HepG2 (cell line): ENCODE data around the gene CALU. TPM values are rescaled to one million over a fixed set of nuclear protein-coding genes. Genes with fewer than 3 reads are reported as not detected.

Experiments used
- ATM ChIP-seq: fragments of 450-650 bp; IDR thresholded peaks from 2 replicates; pipeline ENCODE4 v1.7.1; 2017; ENCODE audit warnings: mild to moderate bottlenecking, borderline replicate concordance
- CENPBD1 ChIP-seq: sonication (generic); formaldehyde crosslinking; IDR thresholded peaks from 2 replicates; pipeline ENCODE4 v1.8.0; 2022; ENCODE audit warnings: missing genetic modification reagents, low read depth, mild to moderate bottlenecking, borderline replicate concordance
- FOXK1 ChIP-seq: sonication (generic); formaldehyde crosslinking; IDR thresholded peaks from 2 replicates; pipeline ENCODE4 v1.4.0; 2020; ENCODE audit warnings: low read depth, missing genetic modification reagents, borderline replicate concordance
- GTF2F1 ChIP-seq: fragments of 150-350 bp; IDR thresholded peaks from 2 replicates; pipeline ENCODE4 v1.6.1; 2014; ENCODE audit warnings: low read length
- MLLT10 ChIP-seq: sonication (generic); formaldehyde crosslinking; IDR thresholded peaks from 2 replicates; pipeline ENCODE4 v1.4.0; 2020; ENCODE audit warnings: missing genetic modification reagents
- MXD3 ChIP-seq: IDR thresholded peaks from 2 replicates; pipeline ENCODE4 v1.6.1; 2016; ENCODE audit warnings: mild to moderate bottlenecking, missing biosample characterization, missing genetic modification reagents
- PAX8 ChIP-seq: sonication (generic); formaldehyde crosslinking; IDR thresholded peaks from 2 replicates; pipeline ENCODE4 v1.8.0; 2022; ENCODE audit warnings: mild to moderate bottlenecking, missing genetic modification reagents, borderline replicate concordance
- PRDM10 ChIP-seq: sonication (generic); formaldehyde crosslinking; IDR thresholded peaks from 2 replicates; pipeline ENCODE4 v1.4.0; 2020; ENCODE audit warnings: low read depth, missing genetic modification reagents
- RAD21 ChIP-seq: fragments of 450-650 bp; formaldehyde crosslinking; IDR thresholded peaks from 2 replicates; pipeline ENCODE4 v1.5.0; 2020; ENCODE audit warnings: mild to moderate bottlenecking
- SMARCC2 ChIP-seq: fragments of 450-650 bp; IDR thresholded peaks from 2 replicates; pipeline ENCODE4 v1.6.1; 2017; ENCODE audit warnings: antibody characterized with exemption, mild to moderate bottlenecking
- SNAPC2 ChIP-seq: sonication (generic); formaldehyde crosslinking; IDR thresholded peaks from 2 replicates; pipeline ENCODE4 v1.8.1; 2022; ENCODE audit warnings: mild to moderate bottlenecking, missing genetic modification reagents
- SYNCRIP ChIP-seq: fragments of 200-400 bp; formaldehyde crosslinking; IDR thresholded peaks from 2 replicates; pipeline ENCODE4 v1.6.1; 2018; ENCODE audit warnings: mild to moderate bottlenecking, low read depth, low read length; ENCODE audit not compliant: insufficient read depth
- ZMAT3 ChIP-seq: sonication (generic); formaldehyde crosslinking; conservative IDR thresholded peaks from 2 replicates; pipeline ENCODE4 v1.7.0; 2021; ENCODE audit warnings: missing genetic modification reagents
- ZNF225 ChIP-seq: sonication (generic); formaldehyde crosslinking; IDR thresholded peaks from 2 replicates; pipeline ENCODE4 v1.4.0; 2020; ENCODE audit warnings: mild to moderate bottlenecking, missing genetic modification reagents
- ZNF292 ChIP-seq: sonication (generic); formaldehyde crosslinking; IDR thresholded peaks from 2 replicates; pipeline ENCODE4 v1.8.1; 2022; ENCODE audit warnings: mild to moderate bottlenecking, low read depth, missing genetic modification reagents, borderline replicate concordance
- ZNF468 ChIP-seq: sonication (generic); formaldehyde crosslinking; IDR thresholded peaks from 2 replicates; pipeline ENCODE4 v1.8.0; 2022; ENCODE audit warnings: mild to moderate bottlenecking, moderate library complexity, missing genetic modification reagents
- ZNF781 ChIP-seq: sonication (generic); formaldehyde crosslinking; IDR thresholded peaks from 2 replicates; pipeline ENCODE4 v1.5.1; 2020; ENCODE audit warnings: borderline replicate concordance, mild to moderate bottlenecking, missing genetic modification reagents; ENCODE audit errors: not compliant biosample characterization
- ZNF800 ChIP-seq: sonication (generic); formaldehyde crosslinking; IDR thresholded peaks from 2 replicates; pipeline ENCODE4 v1.4.0; 2020; ENCODE audit warnings: missing genetic modification reagents
- ZSCAN12 ChIP-seq: sonication (generic); formaldehyde crosslinking; IDR thresholded peaks from 2 replicates; pipeline ENCODE4 v1.9.0; 2021; ENCODE audit warnings: mild to moderate bottlenecking, missing genetic modification reagents
- polyA plus RNA-seq, 8 experiments: library from polyadenylated mRNA; depleted of rRNA in 3 of 8; stranded (reverse) in 7 of 8; unstranded in 1 of 8; fragments of >200 nt; fragmentation: Illumina TruSeq in 4 of 8; extraction: Trizol in 4 of 8; gene quantifications; 2 replicates each; pipeline versions ENCODE4 v1.2.1 to v1.2.3, GENCODE V29; 2011 to 2016; ENCODE audit warnings: low read depth in 4 of 8, missing spikeins in 1 of 8, mixed read lengths in 1 of 8; ENCODE audit not compliant: insufficient read depth in 1 of 8
- total RNA-seq, 5 experiments: library from RNA; depleted of rRNA; stranded (reverse); fragments of >200 nt; fragmentation: Illumina TruSeq; extraction: Trizol; gene quantifications; 2 replicates each; pipeline ENCODE4 v1.2.3, GENCODE V29; 2016; ENCODE audit warnings: low read depth in 1 of 5
- TF ChIP-seq, protein P1 (sequence below): sonication (generic); formaldehyde crosslinking; IDR thresholded peaks from 2 replicates; pipeline ENCODE4 v1.9.0; 2021; ENCODE audit warnings: missing genetic modification reagents, mild to moderate bottlenecking, borderline replicate concordance

The CALU gene
- total and polyA plus RNA-seq, 2 of the 13 experiments (the other 11 are each of a cell fraction or from before 2014, with no cell fraction given) = 198 to 252 TPM

GRCh38 chr7:128739048-128739962, at the start of gene CALU (continued):
- TF ChIP-seq SNAPC2 (0 out of 2 replicates have a peak, but pooled peaks have one; percentile 30), CENPBD1 (CRISPR knock-in tag) (peak; percentile 62; the same call in 1 of the 2 replicates), ZSCAN12 (CRISPR knock-in tag) (no peak), SYNCRIP (no peak), FOXK1 (CRISPR knock-in tag) (no peak), ZNF468 (CRISPR knock-in tag) (no peak), RAD21 (CRISPR knock-in tag) (no peak), GTF2F1 (no peak), SMARCC2 (no peak), MLLT10 (no peak), ZNF781 (CRISPR knock-in tag) (no peak), PAX8 (CRISPR knock-in tag) (no peak), ZNF225 (CRISPR knock-in tag) (no peak; the same call in 1 of the 2 replicates), ZNF292 (CRISPR knock-in tag) (no peak; the same call in 1 of the 2 replicates), MXD3 (CRISPR knock-in tag) (peak; percentile 73; the same call in 1 of the 2 replicates), PRDM10 (CRISPR knock-in tag) (no peak), ZMAT3 (peak; percentile 56; the same call in 1 of the 2 replicates), ATM (no peak), ZNF800 (CRISPR knock-in tag) (0 out of 2 replicates have a peak, but pooled peaks have one; percentile 33)
- TF ChIP-seq, protein P1, sequence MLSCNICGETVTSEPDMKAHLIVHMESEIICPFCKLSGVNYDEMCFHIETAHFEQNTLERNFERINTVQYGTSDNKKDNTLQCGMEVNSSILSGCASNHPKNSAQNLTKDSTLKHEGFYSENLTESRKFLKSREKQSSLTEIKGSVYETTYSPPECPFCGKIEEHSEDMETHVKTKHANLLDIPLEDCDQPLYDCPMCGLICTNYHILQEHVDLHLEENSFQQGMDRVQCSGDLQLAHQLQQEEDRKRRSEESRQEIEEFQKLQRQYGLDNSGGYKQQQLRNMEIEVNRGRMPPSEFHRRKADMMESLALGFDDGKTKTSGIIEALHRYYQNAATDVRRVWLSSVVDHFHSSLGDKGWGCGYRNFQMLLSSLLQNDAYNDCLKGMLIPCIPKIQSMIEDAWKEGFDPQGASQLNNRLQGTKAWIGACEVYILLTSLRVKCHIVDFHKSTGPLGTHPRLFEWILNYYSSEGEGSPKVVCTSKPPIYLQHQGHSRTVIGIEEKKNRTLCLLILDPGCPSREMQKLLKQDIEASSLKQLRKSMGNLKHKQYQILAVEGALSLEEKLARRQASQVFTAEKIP = no peak
